Left lung (tissue), 10 donors: Measurements from ENCODE around the gene SPTLC1. TPM values are rescaled to one million over a fixed set of nuclear protein-coding genes. Genes with fewer than 3 reads are reported as not detected.

ENCODE experiments used
- ATAC-seq: fragments of 200-7000 bp; cut with Tn5 transposase; one replicate; pipeline ENCODE4 v1.9.1; 2020; ENCODE audit warnings: moderate library complexity
- DNase-seq, 4 donors: peaks; one replicate each; pipeline ENCODE4 v3.0.0-alpha.2; 2013 to 2020
- H3K27ac ChIP-seq, 2 donors: fragments of 200-600 bp; sonication (generic) in 1 of 2; one replicate each; pipeline versions ENCODE4 v1.5.0 to v1.8.0; 2020 to 2021
- H3K27me3 ChIP-seq, 2 donors: fragments of 200-600 bp; sonication (generic) in 1 of 2; one replicate each; pipeline versions ENCODE4 v1.5.0 to v1.8.0; 2020 to 2021
- H3K36me3 ChIP-seq, 2 donors: fragments of 200-600 bp; sonication (generic) in 1 of 2; one replicate each; pipeline versions ENCODE4 v1.5.0 to v1.8.0; 2020 to 2021
- H3K4me1 ChIP-seq, 2 donors: fragments of 200-600 bp; one replicate each; pipeline ENCODE4 v1.8.0; 2021
- H3K4me3 ChIP-seq, 2 donors: fragments of 200-600 bp; sonication (generic) in 1 of 2; one replicate each; pipeline versions ENCODE4 v1.5.0 to v1.8.0; 2020 to 2021; ENCODE audit warnings: mild to moderate bottlenecking in 1 of 2
- H3K9me3 ChIP-seq, 2 donors: fragments of 200-600 bp; sonication (generic) in 1 of 2; one replicate each; pipeline versions ENCODE4 v1.5.0 to v1.8.0; 2020 to 2021
- CTCF ChIP-seq, 2 donors: fragments of 200-600 bp; sonication (generic) in 1 of 2; IDR thresholded peaks; one replicate each; pipeline versions ENCODE4 v1.5.0 to v1.8.0; 2021; ENCODE audit warnings: antibody characterized with exemption in 2 of 2
- intact Hi-C, 2 donors: fragments of 100-400 bp; cut with DNase I; formaldehyde crosslinking; loops; one replicate each; pipeline versions ENCODE4 v1.11.2 to v1.14.2; 2022
- polyA plus RNA-seq, 6 donors: library from polyadenylated mRNA; unstranded; fragments of 120-200 nt; gene quantifications; one replicate each; pipeline ENCODE4 v1.2.1, GENCODE V29; 2013; ENCODE audit not compliant: insufficient read length in 6 of 6
- total RNA-seq, 2 donors: library from RNA; stranded (reverse); fragmentation: NEBNext Ultra II Directional; extraction: Animal tissue kit (Norgen Biotek cat#: 25700); gene quantifications; one replicate each; pipeline ENCODE4 v1.2.1, GENCODE V29; 2021
- donor health status: DM: no; HTN: yes; CAD: no.
- donor health status: DM: no; HTN: no; CAD: no.

The SPTLC1 gene
- total and polyA plus RNA-seq, 8 donors, result 68.0 to 91.6 (median 81.7) TPM

GRCh38 chr9:92046676-92047075 lies 68.5 kb downstream of the SPTLC1 start:
- DNase-seq (no peak), ATAC-seq (no peak)
- peaks cover 0 to 17% of the 10 kb centered on the region in 2 donors for H3K9me3 ChIP-seq
- H3K4me1 ChIP-seq, result no peaks in the 10 kb centered on the region
- H3K27ac ChIP-seq, result no peak overlapping the region
- TF ChIP-seq CTCF (IDR thresholded peaks at IDR 0.05), result no peak
- H3K27me3 ChIP-seq, result no peaks in the 10 kb centered on the region
- intact Hi-C loops, result no loop called here
- H3K4me3 ChIP-seq, result no peak overlapping the region
- peaks cover 5 to 88% of the 10 kb centered on the region in 2 donors for H3K36me3 ChIP-seq

- no peak overlapping the region for H3K4me3 ChIP-seq
- no peak for DNase-seq
- ATAC-seq, result no peak
- H3K27ac ChIP-seq, result no peak overlapping the region
- peaks cover 0 to 21% of the 10 kb centered on the region in 2 donors for H3K9me3 ChIP-seq
- H3K36me3 ChIP-seq, result peaks cover 7 to 94% of the 10 kb centered on the region in 2 donors
- intact Hi-C loops, result no loop called here
- H3K27me3 ChIP-seq, result no peaks in the 10 kb centered on the region
- no peak for TF ChIP-seq CTCF (IDR thresholded peaks at IDR 0.05)
- no peaks in the 10 kb centered on the region for H3K4me1 ChIP-seq
These were observed 70.3 kb downstream of the SPTLC1 start for GRCh38 chr9:92044936-92045335.

GRCh38 chr9:92043002-92043401 lies 72.2 kb downstream of the SPTLC1 start:
- DNase-seq (no peak), ATAC-seq (no peak)
- Histone ChIP-seq H3K4me3 (no peak overlapping the region), H3K4me1 (no peaks in the 10 kb centered on the region), H3K9me3 (peaks cover 0 to 21% of the 10 kb centered on the region in 2 donors), H3K27me3 (no peaks in the 10 kb centered on the region), H3K27ac (no peak overlapping the region), H3K36me3 (peaks cover 7 to 90% of the 10 kb centered on the region in 2 donors)
- TF ChIP-seq CTCF (IDR thresholded peaks at IDR 0.05), result no peak
- intact Hi-C loops, result no loop called here

DNA sequence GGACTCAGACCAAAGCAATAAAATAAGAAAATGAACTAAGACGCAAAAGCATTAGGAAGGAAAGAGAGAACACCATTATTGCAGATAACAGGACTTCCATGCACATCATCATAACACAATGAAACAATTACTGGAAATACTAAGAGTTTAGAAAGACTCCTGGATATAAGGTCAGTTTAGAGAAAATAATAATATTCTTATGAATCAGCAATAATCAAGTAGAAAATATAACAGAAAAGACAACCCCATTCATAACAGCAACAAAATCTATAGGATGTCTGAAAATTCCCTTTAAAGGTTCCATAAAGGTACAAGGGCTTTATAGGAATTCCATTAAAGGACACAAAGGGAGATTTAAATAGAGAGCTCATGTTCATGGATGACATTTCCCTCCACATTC lies 73.0 kb downstream of the SPTLC1 start:
- Histone ChIP-seq H3K4me1 (no peaks in the 10 kb centered on the region), H3K4me3 (no peak overlapping the region), H3K36me3 (peaks cover 7 to 91% of the 10 kb centered on the region in 2 donors), H3K27me3 (no peaks in the 10 kb centered on the region), H3K9me3 (peaks cover 0 to 21% of the 10 kb centered on the region in 2 donors), H3K27ac (no peak overlapping the region)
- DNase-seq, result no peak
- intact Hi-C loops, result no loop called here
- no peak for TF ChIP-seq CTCF (IDR thresholded peaks at IDR 0.05)
- ATAC-seq, result no peak

GRCh38 chr9:92036756-92037155 lies 78.5 kb downstream of the SPTLC1 start:
- Histone ChIP-seq H3K36me3 (peaks cover 2 to 93% of the 10 kb centered on the region in 2 donors), H3K4me1 (no peaks in the 10 kb centered on the region), H3K4me3 (no peak overlapping the region), H3K9me3 (peaks cover 0 to 5% of the 10 kb centered on the region in 2 donors), H3K27ac (peak overlapping the region in 1 of 2 donors; percentile 11), H3K27me3 (no peaks in the 10 kb centered on the region)
- no peak for TF ChIP-seq CTCF (IDR thresholded peaks at IDR 0.05)
- ATAC-seq, result no peak
- intact Hi-C loops, result no loop called here
- DNase-seq, result peak in 2 of 4 donors; percentile 35 to 44
